ENCODE data around the gene SLC41A1.
A peak's percentile ranks its signal among the peaks of the same experiment; 100 is the strongest.

The SLC41A1 gene

DNA sequence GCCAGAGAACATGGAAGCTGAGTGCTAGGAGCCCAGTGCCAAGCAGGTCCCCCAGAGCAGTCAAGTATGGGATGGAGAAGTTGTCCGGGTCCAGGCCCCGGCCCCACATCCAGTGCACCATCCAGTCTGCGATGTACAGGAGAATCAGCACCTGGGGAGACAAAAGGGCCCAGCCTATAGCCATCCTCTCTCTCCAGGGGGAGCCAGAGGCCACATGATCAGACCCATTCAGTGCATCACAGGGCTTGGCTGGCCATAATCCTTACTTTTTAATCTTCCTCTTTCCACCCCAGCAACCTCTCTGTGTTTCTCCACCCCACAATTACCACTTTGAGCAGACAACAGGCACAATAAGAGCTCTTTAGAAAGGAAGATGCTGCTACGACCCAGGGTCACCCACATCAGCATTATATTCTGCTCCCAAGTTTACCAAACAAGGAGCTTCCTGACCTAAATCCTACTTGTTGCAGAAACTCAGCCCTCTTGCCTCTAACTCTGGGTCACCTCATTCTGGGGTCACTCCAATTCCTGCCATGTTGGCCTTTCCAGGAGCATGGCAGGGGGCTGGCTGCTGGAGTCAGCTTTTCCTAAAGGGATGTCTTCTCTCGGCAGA, 21.3 kb downstream of the SLC41A1 start:
- no peak overlapping the region for H3K4me3 ChIP-seq (ENCODE audit: low read depth, low read length)
- DNase-seq (ENCODE audit: low read depth): peak; percentile 67
- peak; percentile 94 for TF ChIP-seq CTCF (IDR thresholded peaks at IDR 0.05; ENCODE audit: insufficient read depth, low read depth, low read length, missing control alignments)

DNA sequence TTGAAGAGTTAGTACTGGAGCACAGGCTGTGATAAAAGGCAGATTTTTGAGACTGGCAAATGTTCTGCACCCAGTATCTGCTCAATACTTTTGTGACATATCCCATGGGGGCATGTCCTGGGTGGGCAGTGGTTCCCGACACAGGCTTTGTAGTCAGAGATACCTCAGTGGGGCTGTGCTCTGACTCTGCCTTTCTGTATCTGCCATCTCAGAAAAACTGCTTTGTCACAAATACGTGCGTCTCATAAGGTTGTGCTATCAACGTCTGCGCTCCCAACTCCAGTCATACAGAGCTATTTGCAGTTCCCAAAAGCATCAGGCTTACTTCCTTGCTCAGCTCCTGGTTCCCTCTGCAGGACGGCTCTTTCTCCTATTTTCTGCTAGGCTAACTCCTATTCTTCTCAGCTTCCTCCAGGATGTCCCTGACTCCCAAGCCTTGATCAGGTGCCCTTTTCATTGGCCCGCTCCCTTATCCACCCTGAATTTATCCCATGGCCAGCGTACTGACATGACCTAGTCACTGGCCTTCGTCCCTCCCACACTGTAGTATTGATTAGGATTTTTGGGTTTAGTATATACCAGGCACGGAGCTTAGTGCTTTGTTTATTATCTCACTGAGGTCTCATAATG, 25.6 kb downstream of the SLC41A1 start:
- H3K4me3 ChIP-seq (ENCODE audit: low read depth, low read length): no peak overlapping the region
- no peak for DNase-seq (ENCODE audit: low read depth)
- TF ChIP-seq CTCF (IDR thresholded peaks at IDR 0.05; ENCODE audit: insufficient read depth, low read depth, low read length, missing control alignments): no peak

DNA sequence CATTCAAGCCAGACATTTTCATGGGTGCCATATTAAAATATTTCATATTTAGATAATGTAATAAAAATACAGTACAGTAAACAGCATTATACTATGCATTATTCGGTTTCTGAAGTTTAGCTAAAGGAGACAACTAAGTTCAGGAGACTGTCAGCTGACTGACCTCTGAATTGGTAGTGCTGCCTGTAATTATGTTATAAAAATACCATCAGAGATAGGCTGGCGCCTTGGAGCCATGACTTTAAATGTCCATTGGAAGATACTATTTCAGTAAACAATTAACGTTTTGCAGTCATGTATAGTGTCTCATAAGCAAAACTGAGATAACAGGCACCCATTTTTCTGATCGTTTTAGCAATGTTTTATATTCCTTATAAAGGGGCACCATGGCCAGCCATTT, 26.4 kb downstream of the SLC41A1 start:
- TF ChIP-seq CTCF (IDR thresholded peaks at IDR 0.05; ENCODE audit: insufficient read depth, low read depth, low read length, missing control alignments): no peak
- H3K4me3 ChIP-seq (ENCODE audit: low read depth, low read length): no peak overlapping the region
- DNase-seq (ENCODE audit: low read depth): no peak

DNA sequence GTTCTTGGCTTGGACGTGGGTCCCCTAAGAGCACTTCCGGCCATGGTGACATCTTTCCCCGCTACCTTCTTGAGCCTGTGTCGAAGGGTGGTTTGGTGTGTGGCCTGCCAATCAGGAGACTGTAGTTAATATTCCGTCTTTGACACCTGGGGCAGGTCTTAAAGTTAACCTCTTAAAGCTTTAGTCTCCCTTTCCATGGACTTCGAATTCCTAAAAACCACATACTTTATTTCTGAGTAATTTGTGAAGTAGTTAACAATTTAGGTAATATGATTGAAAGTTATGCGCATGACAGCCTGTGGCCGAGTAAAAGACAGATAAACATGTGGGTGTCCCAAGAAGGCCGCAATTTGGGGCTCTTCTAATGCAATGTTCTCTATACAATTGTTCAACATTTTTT, 27.6 kb downstream of the SLC41A1 start:
- DNase-seq (ENCODE audit: low read depth): no peak
- no peak for TF ChIP-seq CTCF (IDR thresholded peaks at IDR 0.05; ENCODE audit: insufficient read depth, low read depth, low read length, missing control alignments)
- H3K4me3 ChIP-seq (ENCODE audit: low read depth, low read length): no peak overlapping the region

- TF ChIP-seq CTCF (IDR thresholded peaks at IDR 0.05; ENCODE audit: insufficient read depth, low read depth, low read length, missing control alignments): no peak
- DNase-seq (ENCODE audit: low read depth): no peak
- H3K4me3 ChIP-seq (ENCODE audit: low read depth, low read length): no peak overlapping the region
Observed at GRCh38 chr1:205783904-205784303, 29.1 kb downstream of the SLC41A1 start.

DNA sequence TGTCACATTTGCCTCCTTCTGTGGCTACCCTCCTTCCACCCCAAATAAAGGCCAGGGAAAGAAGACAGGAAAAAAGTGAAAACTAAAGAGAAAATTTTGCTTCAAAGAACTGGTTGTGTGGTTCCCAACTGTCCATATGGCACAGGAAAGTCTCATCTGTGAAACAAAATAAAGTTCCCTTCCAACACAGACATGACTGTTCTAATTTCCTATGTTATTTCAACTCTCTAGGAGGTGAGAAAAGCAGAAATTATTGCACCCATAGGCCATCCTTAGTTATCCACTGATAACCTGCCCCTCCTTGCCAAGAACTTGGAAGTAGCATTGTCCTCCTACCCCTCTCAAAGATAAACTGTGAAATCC, 29.6 kb downstream of the SLC41A1 start:
- H3K4me3 ChIP-seq (ENCODE audit: low read depth, low read length): no peak overlapping the region
- DNase-seq (ENCODE audit: low read depth): no peak
- no peak for TF ChIP-seq CTCF (IDR thresholded peaks at IDR 0.05; ENCODE audit: insufficient read depth, low read depth, low read length, missing control alignments)
